Measurements from ENCODE around the gene PDHX. TPM values are rescaled to one million over a fixed set of nuclear protein-coding genes. Genes with fewer than 3 reads are reported as not detected.
A peak's percentile ranks its signal among the peaks of the same experiment; 100 is the strongest.
"Not testable (repeated sequence)": the region's sequence is repeated elsewhere in the genome, so short reads cannot be mapped to it uniquely, and the experiment has no call there.

Gene PDHX
- polyA plus RNA-seq (ENCODE audit: insufficient read length in 3 of 3) = 10 to 100 TPM; 37.6 to 41.9 (median 40.0) TPM

- peak; percentile 92 to 94 (median 93) for DNase-seq (ENCODE audit: low read depth in 3 of 3, low spot score in 2 of 3)
Observed at GRCh38 chr11:34916015-34916842, at the start of gene PDHX, which contains the start of gene APIP. Gene PDHX (plus strand): TSS chr11:34916618. CDS start chr11:34916656, 38 bp downstream. Gene APIP (minus strand): TSS chr11:34916379. CDS start chr11:34916284, 95 bp downstream.

- DNase-seq (ENCODE audit: low read depth in 3 of 3, low spot score in 2 of 3) = no peak
Observed at GRCh38 chr11:34869425-34869824, 47.0 kb upstream of the PDHX start.

- DNase-seq (ENCODE audit: low read depth in 3 of 3, low spot score in 2 of 3) = no peak
Observed at GRCh38 chr11:34870548-34871196, 45.7 kb upstream of the PDHX start.

GRCh38 chr11:34874202-34874601, 42.2 kb upstream of the PDHX start:
- DNase-seq (ENCODE audit: low read depth in 3 of 3, low spot score in 2 of 3) = no peak

- DNase-seq (ENCODE audit: low read depth in 3 of 3, low spot score in 2 of 3) = no peak
Observed at GRCh38 chr11:34877375-34877975, 38.9 kb upstream of the PDHX start.

GRCh38 chr11:34881900-34882299, 34.5 kb upstream of the PDHX start:
- DNase-seq (ENCODE audit: low read depth in 3 of 3, low spot score in 2 of 3) = no peak

GRCh38 chr11:34886609-34887008, 29.8 kb upstream of the PDHX start:
- DNase-seq (ENCODE audit: low read depth in 3 of 3, low spot score in 2 of 3) = no peak

GRCh38 chr11:34887260-34887659, 29.2 kb upstream of the PDHX start:
- DNase-seq (ENCODE audit: low read depth in 3 of 3, low spot score in 2 of 3) = no peak

GRCh38 chr11:34890089-34890488, 26.3 kb upstream of the PDHX start:
- no peak for DNase-seq (ENCODE audit: low read depth in 3 of 3, low spot score in 2 of 3)

- peak in 1 of 3 donors; percentile 10 for DNase-seq (ENCODE audit: low read depth in 3 of 3, low spot score in 2 of 3)
Observed at GRCh38 chr11:34890812-34891211, 25.6 kb upstream of the PDHX start.

- DNase-seq (ENCODE audit: low read depth in 3 of 3, low spot score in 2 of 3) = no peak
Observed at GRCh38 chr11:34891611-34892010, 24.8 kb upstream of the PDHX start.

GRCh38 chr11:34893416-34893815, 23.0 kb upstream of the PDHX start:
- DNase-seq (ENCODE audit: low read depth in 3 of 3, low spot score in 2 of 3) = no peak

- not testable (repeated sequence) for DNase-seq (ENCODE audit: low read depth in 3 of 3, low spot score in 2 of 3)
Observed at GRCh38 chr11:34896191-34896590, 20.2 kb upstream of the PDHX start.

GRCh38 chr11:34897171-34897870, 19.1 kb upstream of the PDHX start:
- DNase-seq (ENCODE audit: low read depth in 3 of 3, low spot score in 2 of 3) = no peak

- no peak for DNase-seq (ENCODE audit: low read depth in 3 of 3, low spot score in 2 of 3)
Observed at GRCh38 chr11:34898474-34898873, 17.9 kb upstream of the PDHX start.

GRCh38 chr11:34899633-34900016, 16.8 kb upstream of the PDHX start:
- no peak for DNase-seq (ENCODE audit: low read depth in 3 of 3, low spot score in 2 of 3)

- no peak for DNase-seq (ENCODE audit: low read depth in 3 of 3, low spot score in 2 of 3)
Observed at GRCh38 chr11:34904421-34904955, 11.9 kb upstream of the PDHX start.

- DNase-seq (ENCODE audit: low read depth in 3 of 3, low spot score in 2 of 3) = no peak
Observed at GRCh38 chr11:34905666-34906065, 10.8 kb upstream of the PDHX start.

GRCh38 chr11:34907934-34908593, 8.4 kb upstream of the PDHX start:
- no peak for DNase-seq (ENCODE audit: low read depth in 3 of 3, low spot score in 2 of 3)

- no peak for DNase-seq (ENCODE audit: low read depth in 3 of 3, low spot score in 2 of 3)
Observed at GRCh38 chr11:34909415-34909814, 7.0 kb upstream of the PDHX start.
